C4-2B (cell line): ENCODE data around the gene CFAP77.

Experiments used
- ZFX ChIP-seq: fragments of 450-650 bp; IDR thresholded peaks from 2 replicates; pipeline ENCODE4 v1.6.1; 2017
- TF ChIP-seq, protein P1 (sequence below): fragments of 450-650 bp; conservative IDR thresholded peaks from 2 replicates; pipeline ENCODE4 v1.5.1; 2017; ENCODE audit warnings: mild to moderate bottlenecking

DNA sequence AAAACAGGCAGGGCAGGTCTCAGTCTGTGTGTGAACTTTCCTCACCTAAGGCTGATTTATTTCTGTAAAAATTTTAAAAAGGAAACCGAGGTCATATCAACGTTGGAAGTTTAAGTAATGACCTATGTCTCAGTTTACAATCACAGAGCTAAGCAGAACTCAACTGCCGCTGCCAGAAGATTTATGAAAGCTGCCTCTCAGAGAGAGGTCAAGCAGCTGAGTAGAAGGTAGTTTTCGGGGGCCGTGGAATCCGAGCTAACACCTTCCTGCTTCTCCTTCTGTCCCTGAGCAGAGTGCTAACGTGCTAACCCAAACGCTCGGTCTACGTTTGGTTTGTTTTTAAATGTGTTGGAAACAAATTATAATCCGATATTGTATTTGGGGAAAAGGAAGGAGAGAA is 14.5 kb upstream of the CFAP77 start:
- TF ChIP-seq, protein P1, sequence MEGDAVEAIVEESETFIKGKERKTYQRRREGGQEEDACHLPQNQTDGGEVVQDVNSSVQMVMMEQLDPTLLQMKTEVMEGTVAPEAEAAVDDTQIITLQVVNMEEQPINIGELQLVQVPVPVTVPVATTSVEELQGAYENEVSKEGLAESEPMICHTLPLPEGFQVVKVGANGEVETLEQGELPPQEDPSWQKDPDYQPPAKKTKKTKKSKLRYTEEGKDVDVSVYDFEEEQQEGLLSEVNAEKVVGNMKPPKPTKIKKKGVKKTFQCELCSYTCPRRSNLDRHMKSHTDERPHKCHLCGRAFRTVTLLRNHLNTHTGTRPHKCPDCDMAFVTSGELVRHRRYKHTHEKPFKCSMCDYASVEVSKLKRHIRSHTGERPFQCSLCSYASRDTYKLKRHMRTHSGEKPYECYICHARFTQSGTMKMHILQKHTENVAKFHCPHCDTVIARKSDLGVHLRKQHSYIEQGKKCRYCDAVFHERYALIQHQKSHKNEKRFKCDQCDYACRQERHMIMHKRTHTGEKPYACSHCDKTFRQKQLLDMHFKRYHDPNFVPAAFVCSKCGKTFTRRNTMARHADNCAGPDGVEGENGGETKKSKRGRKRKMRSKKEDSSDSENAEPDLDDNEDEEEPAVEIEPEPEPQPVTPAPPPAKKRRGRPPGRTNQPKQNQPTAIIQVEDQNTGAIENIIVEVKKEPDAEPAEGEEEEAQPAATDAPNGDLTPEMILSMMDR = no peak
- TF ChIP-seq ZFX = no peak
